ENCODE results near the gene BNIP2.

Gene BNIP2

DNA sequence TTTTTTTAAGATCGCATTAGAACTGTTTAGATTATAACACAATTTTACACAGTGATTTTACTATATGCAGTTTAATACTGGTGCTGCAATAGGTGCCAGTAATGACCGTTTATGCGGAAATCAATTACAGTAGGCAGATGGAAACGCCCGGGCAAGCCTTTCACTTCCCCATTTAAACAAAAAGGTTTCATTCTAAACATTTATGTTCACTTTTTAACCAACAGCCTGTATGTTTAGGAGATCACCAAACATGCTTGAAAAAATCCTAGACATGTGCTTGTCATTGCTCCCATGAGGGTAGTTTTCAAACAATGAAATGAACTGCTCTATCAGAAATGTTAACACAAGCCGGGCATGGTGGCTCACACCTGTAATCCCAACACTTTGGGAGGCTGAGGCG lies 2.7 kb downstream of the BNIP2 start:
- TF ChIP-seq NFIC (IDR thresholded peaks at IDR 0.05) (no peak), TEAD4 (IDR thresholded peaks at IDR 0.05) (no peak), EP300 (IDR thresholded peaks at IDR 0.05; ENCODE audit: borderline replicate concordance) (no peak), FOXM1 (IDR thresholded peaks at IDR 0.05; ENCODE audit: borderline replicate concordance, low read depth) (no peak), YY1 (IDR thresholded peaks at IDR 0.05; ENCODE audit: low read depth) (no peak), ZBTB7A (IDR thresholded peaks at IDR 0.05; ENCODE audit: low read depth) (no peak), CEBPB (IDR thresholded peaks at IDR 0.05) (no peak), CREB1 (IDR thresholded peaks at IDR 0.05; ENCODE audit: low read depth) (no peak), RAD21 (IDR thresholded peaks at IDR 0.05; ENCODE audit: low read depth) (no peak)
- TF ChIP-seq, protein P1, sequence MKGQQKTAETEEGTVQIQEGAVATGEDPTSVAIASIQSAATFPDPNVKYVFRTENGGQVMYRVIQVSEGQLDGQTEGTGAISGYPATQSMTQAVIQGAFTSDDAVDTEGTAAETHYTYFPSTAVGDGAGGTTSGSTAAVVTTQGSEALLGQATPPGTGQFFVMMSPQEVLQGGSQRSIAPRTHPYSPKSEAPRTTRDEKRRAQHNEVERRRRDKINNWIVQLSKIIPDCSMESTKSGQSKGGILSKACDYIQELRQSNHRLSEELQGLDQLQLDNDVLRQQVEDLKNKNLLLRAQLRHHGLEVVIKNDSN (IDR thresholded peaks at IDR 0.05) = no peak
- TF ChIP-seq, protein P2, sequence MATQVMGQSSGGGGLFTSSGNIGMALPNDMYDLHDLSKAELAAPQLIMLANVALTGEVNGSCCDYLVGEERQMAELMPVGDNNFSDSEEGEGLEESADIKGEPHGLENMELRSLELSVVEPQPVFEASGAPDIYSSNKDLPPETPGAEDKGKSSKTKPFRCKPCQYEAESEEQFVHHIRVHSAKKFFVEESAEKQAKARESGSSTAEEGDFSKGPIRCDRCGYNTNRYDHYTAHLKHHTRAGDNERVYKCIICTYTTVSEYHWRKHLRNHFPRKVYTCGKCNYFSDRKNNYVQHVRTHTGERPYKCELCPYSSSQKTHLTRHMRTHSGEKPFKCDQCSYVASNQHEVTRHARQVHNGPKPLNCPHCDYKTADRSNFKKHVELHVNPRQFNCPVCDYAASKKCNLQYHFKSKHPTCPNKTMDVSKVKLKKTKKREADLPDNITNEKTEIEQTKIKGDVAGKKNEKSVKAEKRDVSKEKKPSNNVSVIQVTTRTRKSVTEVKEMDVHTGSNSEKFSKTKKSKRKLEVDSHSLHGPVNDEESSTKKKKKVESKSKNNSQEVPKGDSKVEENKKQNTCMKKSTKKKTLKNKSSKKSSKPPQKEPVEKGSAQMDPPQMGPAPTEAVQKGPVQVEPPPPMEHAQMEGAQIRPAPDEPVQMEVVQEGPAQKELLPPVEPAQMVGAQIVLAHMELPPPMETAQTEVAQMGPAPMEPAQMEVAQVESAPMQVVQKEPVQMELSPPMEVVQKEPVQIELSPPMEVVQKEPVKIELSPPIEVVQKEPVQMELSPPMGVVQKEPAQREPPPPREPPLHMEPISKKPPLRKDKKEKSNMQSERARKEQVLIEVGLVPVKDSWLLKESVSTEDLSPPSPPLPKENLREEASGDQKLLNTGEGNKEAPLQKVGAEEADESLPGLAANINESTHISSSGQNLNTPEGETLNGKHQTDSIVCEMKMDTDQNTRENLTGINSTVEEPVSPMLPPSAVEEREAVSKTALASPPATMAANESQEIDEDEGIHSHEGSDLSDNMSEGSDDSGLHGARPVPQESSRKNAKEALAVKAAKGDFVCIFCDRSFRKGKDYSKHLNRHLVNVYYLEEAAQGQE (IDR thresholded peaks at IDR 0.05; ENCODE audit: low read depth) = no peak

DNA sequence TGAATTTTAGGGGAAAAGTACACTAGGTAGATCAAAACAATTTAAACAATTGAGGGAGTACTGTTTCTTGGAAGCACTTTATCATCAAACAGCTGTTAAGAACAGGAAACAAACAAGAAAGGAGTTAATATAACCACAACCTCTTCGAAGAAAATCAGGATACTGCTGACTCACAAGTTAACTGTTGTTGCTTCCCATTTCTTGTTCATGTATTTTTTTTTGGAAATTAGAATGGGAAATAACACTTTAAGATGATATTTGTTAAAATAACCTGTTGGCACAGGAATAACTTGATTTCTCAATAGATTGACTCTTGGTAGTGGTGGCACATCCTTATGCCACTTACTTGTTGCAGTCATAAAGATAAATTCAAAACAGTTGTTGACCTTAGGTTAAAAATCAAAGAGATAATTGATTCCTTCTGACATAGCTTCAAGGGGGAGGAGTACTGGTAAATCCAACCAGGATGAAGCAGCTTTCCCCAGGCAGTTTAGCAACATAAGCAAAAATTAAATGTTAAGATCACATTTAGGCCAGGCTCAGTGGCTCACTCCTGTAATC lies 3.3 kb downstream of the BNIP2 start:
- no peak for TF ChIP-seq ZBTB7A (IDR thresholded peaks at IDR 0.05; ENCODE audit: low read depth)
- no peak for TF ChIP-seq EGR1 (IDR thresholded peaks at IDR 0.05)
- TF ChIP-seq CREB1 (IDR thresholded peaks at IDR 0.05; ENCODE audit: low read depth) = no peak
- no peak for TF ChIP-seq TEAD4 (IDR thresholded peaks at IDR 0.05)
- TF ChIP-seq, protein P3, sequence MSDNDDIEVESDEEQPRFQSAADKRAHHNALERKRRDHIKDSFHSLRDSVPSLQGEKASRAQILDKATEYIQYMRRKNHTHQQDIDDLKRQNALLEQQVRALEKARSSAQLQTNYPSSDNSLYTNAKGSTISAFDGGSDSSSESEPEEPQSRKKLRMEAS (IDR thresholded peaks at IDR 0.05) = no peak
- TF ChIP-seq TAF1 (IDR thresholded peaks at IDR 0.05; ENCODE audit: low read depth) = no peak
- no peak for TF ChIP-seq RAD21 (IDR thresholded peaks at IDR 0.05; ENCODE audit: low read depth)
- TF ChIP-seq TCF12 (IDR thresholded peaks at IDR 0.05; ENCODE audit: low read depth) = no peak
- TF ChIP-seq YY1 (IDR thresholded peaks at IDR 0.05; ENCODE audit: low read depth) = no peak
- TF ChIP-seq NFIC (IDR thresholded peaks at IDR 0.05) = no peak
- TF ChIP-seq FOXM1 (IDR thresholded peaks at IDR 0.05; ENCODE audit: borderline replicate concordance, low read depth) = no peak
- TF ChIP-seq CEBPB (IDR thresholded peaks at IDR 0.05) = no peak
- TF ChIP-seq, protein P2 (IDR thresholded peaks at IDR 0.05; ENCODE audit: low read depth) = no peak

DNA sequence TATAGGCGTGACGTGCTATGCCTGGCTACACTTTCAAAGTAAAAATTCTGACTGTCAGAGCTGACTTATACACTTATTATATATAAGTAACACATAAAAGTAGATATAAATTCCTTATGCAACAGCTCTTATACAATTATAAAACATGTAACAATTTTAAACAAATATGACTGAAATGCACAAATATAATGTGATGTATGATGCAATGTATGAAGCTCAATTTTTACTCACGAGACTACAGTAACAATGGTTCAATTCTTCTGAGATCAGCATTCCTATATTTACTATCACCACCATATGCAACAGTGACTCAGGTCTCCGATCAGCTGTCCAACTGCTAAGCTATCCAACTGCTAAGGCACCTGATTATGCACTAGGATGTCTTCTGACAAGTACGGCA lies 8.2 kb downstream of the BNIP2 start:
- TF ChIP-seq CEBPB (IDR thresholded peaks at IDR 0.05) = no peak
- TF ChIP-seq TEAD4 (IDR thresholded peaks at IDR 0.05) = no peak
- no peak for TF ChIP-seq CREB1 (IDR thresholded peaks at IDR 0.05; ENCODE audit: low read depth)
- TF ChIP-seq YY1 (IDR thresholded peaks at IDR 0.05; ENCODE audit: low read depth) = no peak
- TF ChIP-seq EP300 (IDR thresholded peaks at IDR 0.05; ENCODE audit: borderline replicate concordance) = no peak
- TF ChIP-seq EGR1 (IDR thresholded peaks at IDR 0.05) = no peak
- TF ChIP-seq ZBTB7A (IDR thresholded peaks at IDR 0.05; ENCODE audit: low read depth) = no peak
- TF ChIP-seq TCF12 (IDR thresholded peaks at IDR 0.05; ENCODE audit: low read depth) = no peak

DNA sequence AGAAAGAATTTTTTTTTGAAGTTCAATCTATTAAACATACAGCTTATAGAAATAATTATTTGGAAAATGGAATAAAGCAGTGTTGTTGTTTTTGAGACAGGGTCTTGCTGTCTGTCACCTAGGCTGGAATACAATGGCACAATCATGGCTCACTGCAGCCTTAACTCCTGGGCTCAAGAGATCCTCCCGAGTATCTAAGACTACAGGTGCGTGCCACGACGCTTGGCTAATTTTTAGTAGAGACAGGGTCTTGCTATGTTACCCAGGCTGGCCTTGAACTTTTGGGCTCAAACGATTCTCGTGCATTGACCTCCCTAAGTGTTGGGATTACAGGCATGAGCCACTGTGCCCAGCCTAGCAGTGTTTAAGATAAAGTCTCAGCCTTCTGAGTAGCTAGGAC lies 8.8 kb downstream of the BNIP2 start:
- TF ChIP-seq RAD21 (IDR thresholded peaks at IDR 0.05; ENCODE audit: low read depth) (no peak), TAF1 (IDR thresholded peaks at IDR 0.05; ENCODE audit: low read depth) (no peak), ZBTB7A (IDR thresholded peaks at IDR 0.05; ENCODE audit: low read depth) (no peak), NFIC (IDR thresholded peaks at IDR 0.05) (no peak)
- TF ChIP-seq, protein P2 (IDR thresholded peaks at IDR 0.05; ENCODE audit: low read depth) = no peak
- TF ChIP-seq, protein P3 (IDR thresholded peaks at IDR 0.05) = no peak

DNA sequence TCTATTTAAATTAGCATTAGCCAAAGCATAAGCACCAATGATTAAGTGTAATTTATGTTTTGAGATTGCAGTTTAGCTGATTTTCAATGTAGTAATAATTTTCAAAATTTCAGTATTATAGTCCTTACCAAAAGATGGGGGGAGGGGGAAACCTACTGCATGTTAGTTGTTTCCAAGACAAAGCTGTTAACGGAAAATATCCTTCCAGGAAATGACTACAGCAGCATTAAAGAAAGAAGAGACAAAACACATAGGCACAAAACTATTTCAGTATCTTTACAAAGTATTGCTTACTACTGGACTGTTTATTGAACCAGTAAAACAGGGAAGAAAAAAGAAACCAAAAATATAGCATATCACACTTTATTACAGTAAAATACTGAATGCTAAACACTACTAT lies 10.5 kb downstream of the BNIP2 start:
- TF ChIP-seq TAF1 (IDR thresholded peaks at IDR 0.05; ENCODE audit: low read depth) = no peak
- TF ChIP-seq YY1 (IDR thresholded peaks at IDR 0.05; ENCODE audit: low read depth) = no peak
- TF ChIP-seq, protein P2 (IDR thresholded peaks at IDR 0.05; ENCODE audit: low read depth) = no peak
- TF ChIP-seq CREB1 (IDR thresholded peaks at IDR 0.05; ENCODE audit: low read depth) = no peak
- no peak for TF ChIP-seq TCF12 (IDR thresholded peaks at IDR 0.05; ENCODE audit: low read depth)
- TF ChIP-seq TEAD4 (IDR thresholded peaks at IDR 0.05) = no peak
- no peak for TF ChIP-seq EGR1 (IDR thresholded peaks at IDR 0.05)
- TF ChIP-seq, protein P1 (IDR thresholded peaks at IDR 0.05) = no peak
- TF ChIP-seq ZBTB7A (IDR thresholded peaks at IDR 0.05; ENCODE audit: low read depth) = no peak
- TF ChIP-seq CEBPB (IDR thresholded peaks at IDR 0.05) = no peak
- TF ChIP-seq, protein P3 (IDR thresholded peaks at IDR 0.05) = no peak
- no peak for TF ChIP-seq FOXM1 (IDR thresholded peaks at IDR 0.05; ENCODE audit: borderline replicate concordance, low read depth)
- TF ChIP-seq RAD21 (IDR thresholded peaks at IDR 0.05; ENCODE audit: low read depth) = no peak
- no peak for TF ChIP-seq EP300 (IDR thresholded peaks at IDR 0.05; ENCODE audit: borderline replicate concordance)
- no peak for TF ChIP-seq NFIC (IDR thresholded peaks at IDR 0.05)

Measured in Ishikawa (cell line).